IgD-negative memory B cell (primary cell): ENCODE measurements around the gene SH3BP5. TPM values are rescaled to one million over a fixed set of nuclear protein-coding genes. Genes with fewer than 3 reads are reported as not detected.

Experiments used
- H3K27ac Mint-ChIP-seq, 3 donors: one replicate each; pipeline ENCODE4 v1.8.0; 2020 to 2022; ENCODE audit warnings: mild to moderate bottlenecking in 3 of 3, mixed read lengths in 3 of 3, moderate library complexity in 1 of 3
- H3K27me3 Mint-ChIP-seq: one replicate; pipeline ENCODE4 v1.8.0; 2021; ENCODE audit warnings: mixed read lengths
- H3K36me3 Mint-ChIP-seq: one replicate; pipeline ENCODE4 v1.8.0; 2020; ENCODE audit warnings: mild to moderate bottlenecking, mixed read lengths
- H3K4me1 Mint-ChIP-seq, 3 donors: one replicate each; pipeline ENCODE4 v1.8.0; 2020 to 2022; ENCODE audit warnings: mixed read lengths in 3 of 3, mild to moderate bottlenecking in 1 of 3
- H3K4me3 Mint-ChIP-seq, 4 donors: one replicate each; pipeline ENCODE4 v1.8.0; 2020 to 2022; ENCODE audit warnings: mild to moderate bottlenecking in 4 of 4, mixed read lengths in 4 of 4, moderate library complexity in 3 of 4
- H3K9me3 Mint-ChIP-seq, 3 donors: one replicate each; pipeline ENCODE4 v1.8.0; 2020 to 2021; ENCODE audit warnings: mixed read lengths in 3 of 3, mild to moderate bottlenecking in 1 of 3
- polyA plus RNA-seq: library from polyadenylated mRNA; unstranded; fragments of 300-500 nt; fragmentation: Illumina TruSeq; gene quantifications from one replicate; pipeline ENCODE4 v1.2.3, GENCODE V29; 2021

SH3BP5 gene
- polyA plus RNA-seq, 1 donor from 2014 or later: 117 TPM

DNA sequence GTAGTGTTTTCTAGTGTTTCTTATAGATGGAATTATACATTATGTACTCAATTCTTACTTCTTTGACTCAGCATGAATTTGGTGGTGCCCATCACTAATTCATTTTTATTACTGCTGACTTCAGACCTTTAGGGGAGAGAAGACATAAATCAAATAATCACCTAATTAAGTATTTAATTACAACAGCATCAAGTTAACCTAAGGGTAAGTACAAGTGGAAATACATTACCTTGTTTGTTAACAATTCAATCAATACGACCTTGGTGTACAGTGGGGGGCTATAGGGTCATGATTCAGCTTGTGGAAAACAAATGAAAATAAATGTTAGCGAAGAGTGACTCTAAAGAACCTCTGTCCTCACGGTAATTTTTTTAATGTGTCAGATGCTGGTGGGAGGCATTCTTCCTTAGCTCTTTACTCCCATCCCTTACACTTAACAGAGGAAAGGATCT, 126.9 kb downstream of the SH3BP5 start:
- H3K27ac Mint-ChIP-seq: peak overlapping the region; percentile 43 to 87 (median 80)
- no peaks in the 10 kb centered on the region for H3K9me3 Mint-ChIP-seq
- peak overlapping the region; percentile 76 to 94 (median 90) for H3K4me3 Mint-ChIP-seq
- no peaks in the 10 kb centered on the region for H3K36me3 Mint-ChIP-seq
- H3K27me3 Mint-ChIP-seq: no peaks in the 10 kb centered on the region
- H3K4me1 Mint-ChIP-seq: peaks cover 8 to 18% (median 14%) of the 10 kb centered on the region in 3 donors

Other genes starting within 250 kb of the SH3BP5 start
- 18.2 TPM for gene RBSN, start 233.4 kb downstream of the SH3BP5 start, polyA plus RNA-seq
- 27.8 TPM for gene CAPN7, start 126.3 kb downstream of the SH3BP5 start, polyA plus RNA-seq
- 12.3 TPM for gene METTL6, start 95.0 kb upstream of the SH3BP5 start, polyA plus RNA-seq
- gene EAF1, start 95.0 kb upstream of the SH3BP5 start, polyA plus RNA-seq: 5.4 TPM
- gene COLQ, start 189.1 kb upstream of the SH3BP5 start, polyA plus RNA-seq: not detected